Activated CD8-positive, alpha-beta memory T cell treated with anti-CD3 and anti-CD28 coated beads for 24 hours (primary cell): ENCODE results near the gene CD59.
"Not testable (repeated sequence)": the region's sequence is repeated elsewhere in the genome, so short reads cannot be mapped to it uniquely, and the experiment has no call there.

ENCODE experiments used
- DNase-seq: peaks from one replicate; pipeline ENCODE4 v3.0.0-alpha.2; 2020

Gene CD59

GRCh38 chr11:33713151-33713855, 22.9 kb downstream of the CD59 start:
- no peak for DNase-seq

GRCh38 chr11:33712436-33712835, 23.8 kb downstream of the CD59 start:
- no peak for DNase-seq

GRCh38 chr11:33709466-33709865, 26.8 kb downstream of the CD59 start:
- DNase-seq = no peak

- DNase-seq = no peak
Observed at GRCh38 chr11:33708985-33709384, 27.2 kb downstream of the CD59 start.

GRCh38 chr11:33707831-33708230, 28.4 kb downstream of the CD59 start:
- DNase-seq = not testable (repeated sequence)

- no peak for DNase-seq
Observed at GRCh38 chr11:33706966-33707365, 29.3 kb downstream of the CD59 start.

GRCh38 chr11:33706546-33706945, 29.7 kb downstream of the CD59 start:
- no peak for DNase-seq

GRCh38 chr11:33704240-33705002, 31.8 kb downstream of the CD59 start:
- DNase-seq = no peak

- no peak for DNase-seq
Observed at GRCh38 chr11:33703788-33704187, 32.4 kb downstream of the CD59 start.

- no peak for DNase-seq
Observed at GRCh38 chr11:33703234-33703633, 33.0 kb downstream of the CD59 start.

- no peak for DNase-seq
Observed at GRCh38 chr11:33701302-33702230, 34.7 kb downstream of the CD59 start.

GRCh38 chr11:33700502-33701271, 35.5 kb downstream of the CD59 start, which contains the start of gene C11orf91:
C11orf91 (minus strand) TSS chr11:33700826; CDS start chr11:33700740, 86 bp downstream.
- DNase-seq = peak; percentile 97

GRCh38 chr11:33700063-33700501, 36.1 kb downstream of the CD59 start:
- peak; percentile 62 for DNase-seq

- peak; percentile 56 for DNase-seq
Observed at GRCh38 chr11:33699515-33700062, 36.6 kb downstream of the CD59 start.

- peak; percentile 40 for DNase-seq
Observed at GRCh38 chr11:33698921-33699320, 37.3 kb downstream of the CD59 start.

GRCh38 chr11:33697997-33698396, 38.2 kb downstream of the CD59 start:
- peak; percentile 35 for DNase-seq

GRCh38 chr11:33696931-33697638, 39.1 kb downstream of the CD59 start:
- peak; percentile 26 for DNase-seq

- peak; percentile 38 for DNase-seq
Observed at GRCh38 chr11:33696411-33696810, 39.8 kb downstream of the CD59 start.

GRCh38 chr11:33695051-33695566, 41.1 kb downstream of the CD59 start:
- no peak for DNase-seq

- no peak for DNase-seq
Observed at GRCh38 chr11:33694346-33695050, 41.7 kb downstream of the CD59 start.
